ENCODE measurements around the gene VWF.

DNA sequence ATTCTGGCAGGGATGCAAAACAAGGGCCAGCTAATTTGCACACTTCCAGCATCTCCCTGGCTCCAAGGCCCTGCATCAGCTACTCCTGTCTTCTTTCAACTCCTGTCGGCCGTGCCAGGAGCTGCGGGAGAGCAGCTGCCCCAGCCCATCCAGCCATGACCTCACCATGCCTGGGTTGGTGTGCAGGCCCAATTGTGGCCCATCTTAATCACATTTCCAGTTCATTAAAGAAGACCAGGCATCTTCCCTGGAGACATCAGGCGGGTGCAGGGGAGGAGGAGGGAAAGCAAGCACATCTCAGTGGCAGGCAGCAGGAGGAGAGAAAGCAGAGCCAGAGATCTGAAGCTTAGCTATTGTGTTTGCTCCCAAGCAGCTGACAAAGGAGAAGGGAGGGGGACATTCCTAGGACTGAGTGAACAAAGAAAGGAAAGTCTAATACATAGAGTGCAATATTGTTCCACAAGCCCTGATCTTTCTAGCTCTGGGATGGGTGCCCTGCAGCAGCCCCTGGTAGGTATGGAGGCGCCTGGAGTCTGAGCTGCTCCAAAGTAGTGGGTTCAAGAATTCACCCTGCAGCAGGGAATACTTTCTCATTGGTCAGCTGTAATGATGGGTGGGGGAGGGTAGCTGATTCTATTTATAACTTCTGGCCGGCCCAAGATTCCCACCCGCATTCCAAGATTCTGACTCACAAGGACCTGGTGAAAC is 40.1 kb downstream of the VWF start:
- TF ChIP-seq, protein P1, sequence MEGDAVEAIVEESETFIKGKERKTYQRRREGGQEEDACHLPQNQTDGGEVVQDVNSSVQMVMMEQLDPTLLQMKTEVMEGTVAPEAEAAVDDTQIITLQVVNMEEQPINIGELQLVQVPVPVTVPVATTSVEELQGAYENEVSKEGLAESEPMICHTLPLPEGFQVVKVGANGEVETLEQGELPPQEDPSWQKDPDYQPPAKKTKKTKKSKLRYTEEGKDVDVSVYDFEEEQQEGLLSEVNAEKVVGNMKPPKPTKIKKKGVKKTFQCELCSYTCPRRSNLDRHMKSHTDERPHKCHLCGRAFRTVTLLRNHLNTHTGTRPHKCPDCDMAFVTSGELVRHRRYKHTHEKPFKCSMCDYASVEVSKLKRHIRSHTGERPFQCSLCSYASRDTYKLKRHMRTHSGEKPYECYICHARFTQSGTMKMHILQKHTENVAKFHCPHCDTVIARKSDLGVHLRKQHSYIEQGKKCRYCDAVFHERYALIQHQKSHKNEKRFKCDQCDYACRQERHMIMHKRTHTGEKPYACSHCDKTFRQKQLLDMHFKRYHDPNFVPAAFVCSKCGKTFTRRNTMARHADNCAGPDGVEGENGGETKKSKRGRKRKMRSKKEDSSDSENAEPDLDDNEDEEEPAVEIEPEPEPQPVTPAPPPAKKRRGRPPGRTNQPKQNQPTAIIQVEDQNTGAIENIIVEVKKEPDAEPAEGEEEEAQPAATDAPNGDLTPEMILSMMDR (conservative IDR thresholded peaks at IDR 0.05 in 1 of 2, IDR thresholded peaks at IDR 0.05 in 1 of 2; ENCODE audit: extremely low read depth in 1 of 2, insufficient read depth in 1 of 2, low read depth in 1 of 2, low read length in 2 of 2) = no peak
- no peak for TF ChIP-seq EZH2 (IDR thresholded peaks at IDR 0.05; ENCODE audit: borderline replicate concordance, low read length)
